NCI-H526 treated with DMSO at 0.1 percent for 48 hours (cell line): ENCODE data around the gene PDLIM5.
"Not testable (repeated sequence)": the region's sequence is repeated elsewhere in the genome, so short reads cannot be mapped to it uniquely, and the experiment has no call there.

Experiments used
- DNase-seq: peaks from one replicate; lab custom pipeline; 2025; lab: John Stamatoyannopoulos, UW

Gene PDLIM5

DNA sequence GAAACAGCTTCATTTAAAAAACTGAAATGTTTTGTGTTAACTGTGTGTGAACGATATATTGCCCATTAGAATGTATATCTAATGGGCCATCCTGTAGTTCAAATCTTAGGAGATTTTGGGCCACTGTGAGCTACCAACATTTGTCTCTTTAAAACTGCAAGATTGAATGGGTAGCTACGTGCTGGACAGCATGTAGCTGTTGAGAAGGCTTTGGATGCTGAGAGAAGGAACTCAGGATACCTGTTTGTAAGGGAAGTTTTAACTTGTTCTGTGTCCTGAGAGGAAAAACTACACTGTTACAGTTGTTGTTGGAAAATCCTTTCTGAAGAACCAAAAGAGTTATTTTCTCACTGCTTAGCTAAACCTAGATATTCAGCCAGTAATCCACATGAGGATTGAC is 45.9 kb downstream of the PDLIM5 start:
- DNase-seq, result no peak

DNA sequence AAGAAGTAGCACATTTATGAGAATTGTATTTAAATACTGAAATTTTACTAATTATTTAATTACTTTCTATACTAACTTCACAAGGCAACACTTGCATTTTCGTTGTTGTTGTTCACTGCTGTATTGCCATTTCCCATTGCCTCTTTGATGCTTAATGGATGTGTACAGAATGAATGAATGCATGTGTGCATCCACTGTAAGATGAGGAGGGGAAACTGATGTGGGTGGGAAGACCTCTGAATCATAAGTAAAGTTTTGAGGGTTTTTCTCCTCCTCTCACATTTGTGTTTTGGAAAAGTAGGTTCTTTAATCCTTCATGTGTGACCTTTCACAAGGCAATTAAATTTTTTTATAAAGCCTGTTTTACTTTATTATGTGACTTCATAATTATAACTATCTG is 46.8 kb downstream of the PDLIM5 start:
- DNase-seq, result no peak

DNA sequence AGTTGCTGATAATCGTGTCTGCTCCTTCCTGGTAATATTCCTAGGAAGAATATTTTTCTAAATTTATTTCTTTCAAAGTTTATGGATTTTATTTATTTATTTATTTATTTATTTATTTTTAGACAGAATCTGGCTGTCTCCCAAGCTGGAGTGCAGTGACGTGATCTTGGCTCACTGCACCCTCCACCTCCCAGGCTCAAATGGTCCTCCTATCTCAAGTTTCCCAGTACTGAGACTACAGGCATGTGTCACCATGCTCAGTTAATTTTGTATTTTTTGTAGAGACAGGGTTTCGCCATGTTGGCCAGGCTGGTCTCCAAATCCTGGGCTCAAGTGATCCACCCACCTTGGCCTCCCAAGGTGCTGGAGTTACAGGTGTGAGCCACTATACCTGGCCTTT is 48.9 kb downstream of the PDLIM5 start:
- no peak for DNase-seq

DNA sequence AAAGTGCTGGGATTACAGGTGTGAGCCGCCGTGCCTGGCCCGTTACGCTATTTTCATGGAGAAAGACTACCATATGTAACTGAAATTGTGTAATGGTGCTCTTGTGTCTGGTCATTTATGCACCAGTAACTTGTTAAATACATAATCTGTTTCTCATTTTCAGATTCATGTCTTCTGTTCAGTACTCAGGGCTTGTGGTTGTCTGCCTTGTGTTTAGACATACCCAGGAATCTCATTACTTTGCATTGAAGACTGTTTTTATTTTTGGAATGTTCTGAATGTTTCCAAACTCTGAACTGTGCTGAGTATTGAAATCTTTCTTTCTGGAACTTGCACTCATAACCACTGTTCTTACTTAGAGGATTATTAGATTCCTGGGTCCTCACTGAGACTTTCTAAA is 52.8 kb downstream of the PDLIM5 start:
- DNase-seq, result no peak

DNA sequence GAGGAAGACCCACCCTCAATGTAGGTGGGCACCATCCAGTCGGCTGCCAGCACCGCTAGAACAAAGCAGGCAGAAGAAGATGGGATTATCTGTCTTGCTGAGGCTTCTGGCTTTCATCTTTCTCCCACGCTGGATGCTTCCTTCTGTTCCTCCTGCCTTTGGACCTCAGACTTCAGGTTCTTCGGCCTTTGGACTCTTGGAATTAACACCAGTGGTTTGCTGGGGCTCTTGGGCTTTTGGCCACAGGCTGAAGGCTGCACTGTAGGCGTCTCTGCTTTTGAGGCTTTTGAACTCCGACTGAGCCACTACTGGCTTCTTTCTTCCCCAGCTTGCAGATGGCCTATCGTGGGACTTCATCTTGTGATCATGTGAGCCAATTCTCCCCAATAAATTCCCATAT is 55.1 kb downstream of the PDLIM5 start:
- DNase-seq, result no peak

DNA sequence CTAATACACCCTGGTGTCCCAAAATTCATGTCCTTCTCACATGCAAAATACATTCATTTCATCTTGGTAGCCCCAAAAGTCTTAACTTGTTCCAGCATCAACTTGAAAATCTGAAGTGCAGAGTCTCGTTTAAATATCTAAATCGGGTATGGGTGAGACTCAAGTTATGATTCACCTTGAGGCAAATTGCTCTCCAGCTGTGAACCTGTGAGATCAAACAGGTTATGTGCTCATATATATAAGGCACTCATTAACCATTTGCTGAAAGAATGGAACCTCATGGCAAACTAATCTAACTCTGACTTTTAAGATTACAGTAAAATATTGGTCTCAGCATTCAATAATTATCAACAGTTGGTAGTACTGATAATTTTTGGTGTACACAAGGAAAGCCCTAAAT is 55.5 kb downstream of the PDLIM5 start:
- no peak for DNase-seq

DNA sequence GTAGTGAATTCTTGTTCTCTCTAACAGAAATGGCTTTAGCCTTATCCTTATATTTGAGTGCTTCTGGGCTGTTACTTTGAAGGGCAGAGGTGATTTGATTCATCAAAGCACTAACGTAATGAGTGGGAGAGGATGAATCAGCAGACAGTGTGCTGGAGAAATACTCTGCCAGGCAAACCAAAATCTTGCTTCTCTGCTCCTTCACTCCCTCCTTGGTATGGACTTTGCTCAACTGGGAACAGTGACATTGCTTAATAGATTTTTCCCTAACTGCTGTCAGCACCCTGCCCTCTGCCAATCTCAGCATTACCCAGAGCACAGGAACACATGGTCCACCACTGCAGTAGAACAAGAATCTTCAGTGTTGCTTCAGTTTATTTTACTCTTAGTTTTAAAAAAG is 56.0 kb downstream of the PDLIM5 start:
- DNase-seq, result no peak

DNA sequence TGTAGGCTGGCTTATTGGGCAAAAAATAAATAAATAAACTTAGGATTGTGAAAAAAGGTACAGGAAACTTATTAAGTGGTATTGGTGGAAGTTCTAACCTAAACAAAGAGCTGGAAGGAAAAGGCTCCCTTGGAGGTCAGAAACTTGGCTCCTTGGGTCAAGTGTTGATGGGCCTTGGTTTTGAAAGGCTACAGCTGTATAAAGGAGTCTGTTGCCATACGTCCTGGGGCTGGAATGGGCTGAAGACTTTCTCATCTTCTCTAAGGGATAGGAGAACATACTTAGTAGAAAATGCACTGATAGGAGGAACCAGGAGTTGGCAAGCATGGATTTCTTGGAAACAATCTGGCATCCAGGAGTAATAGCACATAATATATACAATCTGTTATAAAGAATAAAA is 56.6 kb downstream of the PDLIM5 start:
- DNase-seq, result no peak

DNA sequence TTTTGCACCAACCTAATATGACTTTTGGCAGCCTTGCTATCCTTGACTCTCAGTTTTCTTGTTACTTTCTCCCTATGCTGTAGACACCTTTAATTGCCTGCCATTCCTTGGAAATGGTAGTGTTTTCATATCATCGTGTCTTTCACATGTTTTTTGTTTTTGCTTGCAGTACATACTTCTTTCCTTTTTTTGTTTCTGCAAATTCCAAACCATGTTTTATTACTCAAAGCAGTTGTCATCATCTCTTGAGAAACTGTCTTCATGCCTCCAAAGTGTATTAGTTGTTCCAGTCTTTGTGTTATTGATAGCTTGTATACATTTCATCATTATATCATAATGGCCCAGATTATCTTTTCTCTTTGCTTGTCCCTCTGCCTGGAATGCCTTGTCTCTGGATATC is 57.1 kb downstream of the PDLIM5 start:
- DNase-seq, result no peak

DNA sequence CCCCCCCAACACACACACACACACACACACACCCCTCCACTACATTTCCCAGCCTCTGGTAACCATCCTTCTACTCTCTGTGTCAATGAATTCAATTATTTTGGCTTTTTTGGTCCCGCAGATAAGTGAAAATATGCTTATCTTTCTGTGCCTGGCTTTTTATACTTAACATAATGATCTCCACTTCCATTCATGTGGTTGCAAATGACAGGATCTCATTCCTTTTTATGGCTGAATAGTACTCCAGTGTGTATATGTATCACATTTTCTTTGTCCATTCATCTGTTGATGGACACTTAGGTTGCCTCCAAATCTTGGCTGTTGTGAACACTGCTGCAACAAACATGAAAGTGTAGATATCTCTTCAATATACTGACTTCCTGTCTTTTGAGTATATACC is 59.8 kb downstream of the PDLIM5 start:
- no peak for DNase-seq

DNA sequence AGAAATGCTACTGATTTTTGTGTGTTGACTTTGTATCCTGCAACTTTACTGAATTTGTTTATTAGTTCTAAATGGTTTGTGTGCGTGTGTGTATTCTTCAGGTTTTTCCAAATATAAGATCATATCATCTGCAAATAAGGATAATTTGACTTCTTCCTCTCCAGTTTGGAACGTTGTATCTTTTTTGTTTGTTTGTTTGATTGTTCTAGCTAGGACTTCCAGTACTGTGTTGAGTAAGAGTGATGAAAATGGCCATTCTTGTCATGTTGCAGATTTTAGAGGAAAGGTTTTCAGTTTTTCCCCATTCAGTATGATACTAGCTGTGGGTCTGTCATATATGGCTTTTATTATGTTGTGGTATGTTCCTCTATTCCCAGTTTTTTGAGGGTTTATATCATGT is 61.8 kb downstream of the PDLIM5 start:
- DNase-seq, result not testable (repeated sequence)

DNA sequence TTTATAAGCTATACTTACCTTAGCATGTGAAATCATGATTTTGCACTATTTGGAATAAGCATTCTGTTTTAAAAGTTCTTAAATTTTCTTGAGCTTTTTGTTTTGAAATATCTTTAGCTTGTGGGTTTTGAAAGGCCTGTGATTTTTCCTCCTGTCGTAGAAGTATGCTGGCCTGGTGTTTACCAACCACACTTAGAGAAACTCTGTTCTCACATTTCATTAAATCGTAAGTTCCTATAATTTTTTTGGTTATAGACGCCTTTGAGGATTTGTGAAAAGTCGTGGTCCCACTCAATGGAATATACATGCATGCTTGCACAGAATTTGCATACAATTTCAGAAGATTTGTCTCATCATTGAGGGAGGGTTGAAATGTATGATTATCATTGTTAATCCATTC is 63.6 kb downstream of the PDLIM5 start:
- DNase-seq, result no peak

DNA sequence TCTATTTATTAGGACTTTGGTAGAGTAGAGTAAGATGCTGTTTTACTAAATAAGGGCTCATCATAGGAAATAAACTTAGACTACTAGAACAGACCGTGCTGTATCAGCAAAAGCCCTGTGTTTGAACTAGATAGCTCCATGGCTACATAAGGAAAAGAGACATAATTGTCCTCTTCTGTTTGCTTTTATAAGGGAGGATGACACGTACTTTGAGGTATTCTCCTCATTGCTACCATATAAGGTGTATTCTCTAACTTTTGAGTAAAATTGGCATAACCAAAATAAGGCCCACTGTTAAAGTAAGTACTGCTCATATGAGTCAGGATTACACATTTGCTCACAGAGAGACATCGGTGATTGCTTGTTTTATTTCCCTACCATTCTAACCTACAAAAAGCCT is 64.3 kb downstream of the PDLIM5 start:
- DNase-seq, result no peak

DNA sequence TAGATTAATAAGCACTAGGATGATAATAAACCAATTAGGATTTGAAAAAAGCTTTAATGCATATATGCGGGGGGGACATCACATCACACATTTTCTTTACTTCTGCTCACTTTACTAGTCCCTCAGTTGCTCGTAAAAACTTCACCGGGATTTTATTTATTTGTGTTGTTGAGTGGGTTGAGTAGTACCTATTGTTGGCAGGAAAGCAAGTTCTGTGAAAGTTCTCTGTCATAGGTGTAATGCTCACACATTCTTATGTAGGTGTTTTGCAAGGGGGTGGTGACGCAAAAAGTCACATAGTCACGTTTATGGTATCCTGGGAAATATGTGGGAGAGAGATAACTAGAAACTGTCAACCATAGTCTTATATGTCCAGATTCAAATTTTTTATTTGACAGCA is 65.3 kb downstream of the PDLIM5 start:
- DNase-seq, result no peak

DNA sequence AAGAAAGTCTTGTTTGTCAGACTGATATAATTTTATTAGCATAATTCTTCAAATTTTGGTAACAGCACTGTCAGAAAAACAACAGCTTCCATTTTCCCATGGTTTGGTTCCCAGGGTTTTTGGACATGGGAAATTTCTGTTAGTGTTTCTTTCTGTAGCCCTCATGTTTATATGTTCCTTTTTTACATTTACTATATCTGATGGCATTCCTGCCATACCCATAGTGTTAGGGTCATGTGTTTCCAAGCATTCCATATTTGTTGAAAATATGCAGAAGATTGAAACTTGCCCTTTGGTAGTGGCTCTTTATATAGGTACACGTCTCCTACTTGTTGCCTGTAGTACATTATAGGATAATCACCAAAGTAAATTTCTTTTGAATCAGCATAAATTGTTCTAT is 65.8 kb downstream of the PDLIM5 start:
- no peak for DNase-seq

DNA sequence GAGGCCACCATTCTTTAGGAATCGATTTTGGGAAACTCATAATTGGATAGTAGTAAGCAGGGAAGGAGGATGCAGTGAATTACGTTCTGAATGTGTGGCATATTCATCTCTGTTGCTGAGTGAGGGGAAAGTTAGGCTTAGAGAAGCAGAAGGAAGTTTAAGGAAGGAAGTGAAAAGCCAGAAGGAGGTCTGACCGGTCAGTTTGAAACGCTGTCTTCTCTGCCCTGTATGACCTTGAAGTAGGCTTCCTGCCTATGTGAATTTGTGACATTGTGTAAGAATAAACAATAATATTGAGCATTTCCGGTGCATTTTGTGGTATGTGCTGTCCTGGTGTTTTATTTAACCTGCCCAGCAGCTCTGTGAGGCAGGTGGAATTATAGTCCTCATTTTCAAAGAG is 67.3 kb downstream of the PDLIM5 start:
- DNase-seq, result no peak

DNA sequence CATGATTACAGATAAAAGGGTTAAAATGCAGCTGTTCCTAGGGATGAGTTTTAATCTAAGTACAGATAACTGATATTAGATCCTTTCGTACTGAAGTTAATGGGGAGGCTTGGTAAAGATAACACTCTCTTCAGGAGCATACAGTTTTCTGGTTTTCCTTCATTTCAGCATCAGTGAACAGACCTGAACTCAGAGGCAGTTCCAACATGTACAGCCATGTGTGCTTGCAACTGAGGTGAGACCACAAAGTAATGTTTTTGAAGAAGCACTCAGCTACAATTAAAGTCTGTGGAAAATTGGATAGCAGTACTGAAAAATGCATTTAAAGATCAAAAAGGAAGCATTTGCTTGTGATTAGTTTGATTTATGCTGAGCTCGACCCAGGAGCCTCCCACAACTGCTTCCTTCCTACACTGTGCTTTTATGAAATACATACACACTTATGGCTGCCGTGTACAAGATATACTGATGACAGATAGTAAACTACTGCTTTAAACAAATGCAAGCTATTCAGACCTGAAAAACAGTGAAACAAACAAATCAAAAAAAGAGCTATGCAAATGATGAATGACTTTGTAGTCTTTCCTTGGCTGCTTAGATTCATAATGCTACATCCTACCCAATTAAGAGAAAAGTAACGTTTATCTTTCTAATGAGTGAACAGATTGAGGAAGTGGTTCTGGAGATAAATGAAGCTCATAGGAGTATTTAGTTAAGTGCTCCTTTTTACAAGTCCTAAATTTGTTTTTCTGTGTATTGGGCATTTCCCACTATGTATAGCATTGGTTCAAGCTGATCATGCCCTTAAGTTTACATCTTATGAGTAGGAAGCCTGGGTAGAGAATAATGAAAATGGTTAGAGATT is 68.4 kb downstream of the PDLIM5 start:
- no peak for DNase-seq

DNA sequence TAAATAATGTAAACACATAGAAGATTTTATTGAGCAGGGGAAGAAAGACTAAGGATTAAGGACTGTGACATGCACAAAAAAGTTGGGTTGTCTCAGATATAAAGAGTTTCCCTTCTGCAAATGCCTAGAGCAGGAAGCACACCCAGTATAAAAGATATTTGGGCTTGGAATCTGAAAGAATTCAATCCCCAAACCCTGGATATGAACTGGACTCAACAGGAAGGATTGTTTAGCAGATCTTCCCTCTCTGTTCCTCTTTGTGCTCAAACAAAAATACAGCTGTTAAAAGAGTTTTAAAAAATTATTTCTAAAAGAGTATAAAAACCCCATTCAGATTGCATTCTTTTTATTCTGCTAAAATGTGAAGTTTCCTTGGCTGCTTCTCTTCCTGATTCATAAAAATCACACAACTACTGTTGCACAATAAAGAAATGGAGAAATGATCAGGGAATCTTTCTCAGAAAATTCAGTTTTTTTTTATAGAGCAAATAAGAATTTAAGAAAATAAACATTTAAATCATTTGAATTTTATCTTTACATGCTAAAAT is 71.4 kb downstream of the PDLIM5 start:
- DNase-seq, result no peak

DNA sequence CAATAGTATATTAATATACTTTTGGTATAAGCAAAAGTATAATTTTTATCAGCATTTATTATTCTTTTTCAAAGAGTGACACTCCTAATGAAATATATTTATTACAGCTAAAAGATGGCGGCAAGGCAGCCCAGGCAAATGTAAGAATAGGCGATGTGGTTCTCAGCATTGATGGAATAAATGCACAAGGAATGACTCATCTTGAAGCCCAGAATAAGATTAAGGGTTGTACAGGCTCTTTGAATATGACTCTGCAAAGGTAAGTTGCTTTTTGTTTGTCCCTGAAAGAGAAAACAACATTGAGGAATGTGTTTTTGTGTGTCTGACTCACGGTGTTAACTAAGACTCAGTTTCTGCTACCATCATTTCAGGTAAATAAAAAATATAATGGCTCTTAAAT is 71.9 kb downstream of the PDLIM5 start:
- no peak for DNase-seq

DNA sequence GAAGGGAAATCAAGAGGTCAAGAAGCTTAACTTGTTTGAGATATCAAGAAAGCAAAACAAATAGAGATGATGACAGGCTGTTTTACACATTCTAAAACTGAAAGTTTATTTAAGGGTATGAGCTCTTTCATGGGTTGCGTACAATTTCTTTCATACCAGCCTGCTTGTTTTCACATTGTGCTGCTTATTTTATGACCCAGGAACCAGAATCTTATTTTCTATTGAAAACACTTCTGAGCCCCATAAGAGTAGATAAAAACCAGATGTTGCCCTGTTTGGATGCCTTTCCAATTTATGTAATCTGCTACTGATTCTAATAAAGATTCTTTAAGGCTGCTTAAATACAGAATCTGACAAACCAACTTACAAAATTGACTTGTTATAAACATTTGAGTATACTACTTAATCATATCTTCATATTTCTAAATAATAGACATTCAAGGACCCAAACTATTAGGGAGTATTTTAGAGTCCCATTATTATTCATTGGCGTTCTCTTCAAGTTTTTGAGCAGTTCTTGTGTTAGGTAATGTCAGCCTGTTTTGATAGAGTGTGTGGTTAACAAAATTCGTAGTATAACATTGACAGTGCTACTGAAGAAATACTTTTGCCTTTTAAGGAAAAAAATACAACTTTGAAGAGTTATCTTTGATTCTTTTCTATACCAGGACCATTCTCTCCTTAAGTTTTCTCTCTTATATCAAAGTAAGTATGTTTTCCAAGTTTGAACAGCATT is 74.4 kb downstream of the PDLIM5 start:
- DNase-seq, result no peak

DNA sequence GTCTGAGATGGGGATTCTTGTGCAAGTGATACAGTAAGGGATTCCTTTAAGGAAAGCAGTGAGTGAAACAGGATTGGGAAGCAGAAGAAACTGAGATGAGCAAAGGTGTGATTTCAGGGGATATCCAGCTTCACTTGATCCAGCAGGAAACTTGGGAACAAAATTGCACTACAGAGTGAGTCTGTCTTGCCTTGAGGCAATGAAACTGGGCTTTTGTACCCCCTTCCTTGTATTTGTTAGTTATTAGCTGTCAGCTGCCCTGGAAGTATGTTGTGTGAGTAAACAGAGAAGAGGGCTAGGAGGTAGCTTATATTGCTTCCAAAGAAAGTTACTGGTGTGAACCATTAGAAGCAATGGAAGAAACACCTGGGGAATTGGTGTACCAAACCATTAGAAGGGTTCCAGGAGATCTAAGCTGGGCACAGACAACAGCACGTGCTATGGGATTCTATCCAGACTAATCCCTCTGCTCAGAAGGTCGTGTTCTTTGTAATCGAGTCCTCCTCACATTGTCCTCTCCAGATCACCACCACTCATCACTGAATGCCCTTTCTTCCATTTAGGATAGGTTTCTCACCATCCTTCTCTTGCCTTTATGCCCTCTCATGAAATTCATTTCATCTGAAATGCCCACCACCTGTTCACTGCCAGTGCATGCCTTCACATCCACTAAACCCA is 76.0 kb downstream of the PDLIM5 start:
- no peak for DNase-seq

DNA sequence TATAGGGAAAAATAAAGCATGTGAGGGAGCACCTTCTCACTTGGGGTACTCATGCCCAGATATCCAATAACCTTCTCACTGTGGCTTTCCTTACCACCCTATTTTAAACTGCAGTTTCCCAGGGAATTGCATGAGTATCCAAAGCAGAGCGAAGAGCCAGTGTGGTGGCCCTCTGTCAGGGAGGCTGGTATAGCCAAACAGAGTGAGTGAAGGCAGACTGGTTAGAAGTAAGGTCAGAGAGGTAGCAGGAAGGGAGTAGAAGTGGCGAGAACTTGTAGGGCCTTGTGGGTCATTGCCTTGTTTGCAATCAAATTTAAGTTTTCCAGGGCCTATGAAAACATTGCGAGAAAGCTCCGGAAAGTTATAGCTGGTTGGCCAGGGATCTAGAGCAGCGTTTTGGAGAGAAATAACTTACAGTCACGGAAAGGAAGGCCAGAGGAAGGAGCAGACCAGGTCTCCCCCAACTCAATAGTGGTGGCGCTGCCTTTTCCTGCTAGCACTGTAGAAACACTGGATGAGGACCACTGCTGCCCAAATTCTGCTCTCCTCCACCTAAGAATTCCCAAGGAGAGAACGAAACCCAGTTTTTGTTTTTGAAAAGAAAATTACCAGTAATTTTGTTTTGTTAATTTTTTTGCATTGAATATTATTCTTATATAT is 77.2 kb downstream of the PDLIM5 start:
- no peak for DNase-seq
